Skeletal muscle satellite cell (primary cell): Measurements from ENCODE around the gene ABHD14A.

Experiments used
- H3K27me3 ChIP-seq: 2 replicates; pipeline ENCODE4 v1.7.0; 2013; ENCODE audit warnings: low read length; ENCODE audit not compliant: control insufficient read depth, insufficient read depth
- H3K36me3 ChIP-seq: 2 replicates; pipeline ENCODE4 v1.7.0; 2013; ENCODE audit warnings: mild to moderate bottlenecking, control low read depth, low read length; ENCODE audit not compliant: insufficient read depth
- H3K4me1 ChIP-seq: 2 replicates; pipeline ENCODE4 v1.7.0; 2013; ENCODE audit warnings: low read length; ENCODE audit not compliant: control insufficient read depth, insufficient read depth
- H3K4me2 ChIP-seq: 2 replicates; pipeline ENCODE4 v1.7.0; 2013; ENCODE audit warnings: mild to moderate bottlenecking, low read length
- H3K4me3 ChIP-seq: 2 replicates; pipeline ENCODE4 v1.7.0; 2013; ENCODE audit warnings: low read length
- H3K9ac ChIP-seq: 2 replicates; pipeline ENCODE4 v1.7.0; 2013; ENCODE audit warnings: mild to moderate bottlenecking, low read depth, low read length, moderate library complexity
- H3K9me3 ChIP-seq: replicated peaks from 2 replicates; pipeline ENCODE4 v1.7.0; 2013; ENCODE audit warnings: mild to moderate bottlenecking, control low read depth, low read length

Gene ABHD14A

GRCh38 chr3:51943451-51944391, 31.1 kb upstream of the ABHD14A start:
- Histone ChIP-seq H3K9ac (peak overlapping the region; percentile 91), H3K4me2 (peak overlapping the region; percentile 91), H3K36me3 (peaks cover 3% of the 10 kb centered on the region), H3K4me1 (peaks cover 26% of the 10 kb centered on the region), H3K4me3 (peak overlapping the region; percentile 69), H3K9me3 (no peaks in the 10 kb centered on the region), H3K27me3 (no peaks in the 10 kb centered on the region)

GRCh38 chr3:51944451-51945021, 30.3 kb upstream of the ABHD14A start:
- Histone ChIP-seq H3K9ac (no peak overlapping the region), H3K27me3 (no peaks in the 10 kb centered on the region), H3K4me3 (no peak overlapping the region), H3K4me1 (peaks cover 26% of the 10 kb centered on the region), H3K9me3 (no peaks in the 10 kb centered on the region), H3K36me3 (peaks cover 10% of the 10 kb centered on the region), H3K4me2 (no peak overlapping the region)

- Histone ChIP-seq H3K27me3 (no peaks in the 10 kb centered on the region), H3K4me1 (peaks cover 25% of the 10 kb centered on the region), H3K9me3 (no peaks in the 10 kb centered on the region), H3K9ac (no peak overlapping the region), H3K4me3 (no peak overlapping the region), H3K36me3 (peaks cover 10% of the 10 kb centered on the region), H3K4me2 (no peak overlapping the region)
Observed at GRCh38 chr3:51945031-51945840, 29.6 kb upstream of the ABHD14A start.

GRCh38 chr3:51945926-51946705, 28.7 kb upstream of the ABHD14A start:
- Histone ChIP-seq H3K27me3 (no peaks in the 10 kb centered on the region), H3K4me2 (no peak overlapping the region), H3K9ac (no peak overlapping the region), H3K4me3 (no peak overlapping the region), H3K36me3 (peaks cover 10% of the 10 kb centered on the region), H3K9me3 (no peaks in the 10 kb centered on the region), H3K4me1 (peaks cover 16% of the 10 kb centered on the region)

- Histone ChIP-seq H3K36me3 (peaks cover 10% of the 10 kb centered on the region), H3K9ac (no peak overlapping the region), H3K4me2 (no peak overlapping the region), H3K4me3 (no peak overlapping the region), H3K9me3 (no peaks in the 10 kb centered on the region), H3K4me1 (peaks cover 15% of the 10 kb centered on the region), H3K27me3 (no peaks in the 10 kb centered on the region)
Observed at GRCh38 chr3:51946796-51947195, 28.1 kb upstream of the ABHD14A start.

GRCh38 chr3:51947215-51947900, 27.5 kb upstream of the ABHD14A start:
- peaks cover 13% of the 10 kb centered on the region for H3K4me1 ChIP-seq
- peaks cover 10% of the 10 kb centered on the region for H3K36me3 ChIP-seq
- no peaks in the 10 kb centered on the region for H3K9me3 ChIP-seq
- no peak overlapping the region for H3K9ac ChIP-seq
- no peaks in the 10 kb centered on the region for H3K27me3 ChIP-seq
- H3K4me2 ChIP-seq = no peak overlapping the region
- H3K4me3 ChIP-seq = no peak overlapping the region

- no peak overlapping the region for H3K4me2 ChIP-seq
- H3K27me3 ChIP-seq = no peaks in the 10 kb centered on the region
- no peak overlapping the region for H3K9ac ChIP-seq
- H3K36me3 ChIP-seq = peaks cover 10% of the 10 kb centered on the region
- H3K4me1 ChIP-seq = peaks cover 7% of the 10 kb centered on the region
- H3K9me3 ChIP-seq = no peaks in the 10 kb centered on the region
- H3K4me3 ChIP-seq = no peak overlapping the region
Observed at GRCh38 chr3:51948016-51948580, 26.8 kb upstream of the ABHD14A start.

GRCh38 chr3:51949121-51949520, 25.7 kb upstream of the ABHD14A start:
- peaks cover 8% of the 10 kb centered on the region for H3K4me1 ChIP-seq
- no peaks in the 10 kb centered on the region for H3K9me3 ChIP-seq

GRCh38 chr3:51950899-51951298, 24.0 kb upstream of the ABHD14A start:
- Histone ChIP-seq H3K4me3 (no peak overlapping the region), H3K36me3 (peaks cover 10% of the 10 kb centered on the region), H3K27me3 (no peaks in the 10 kb centered on the region), H3K4me2 (no peak overlapping the region), H3K9ac (no peak overlapping the region), H3K9me3 (no peaks in the 10 kb centered on the region), H3K4me1 (peaks cover 17% of the 10 kb centered on the region)

More at GRCh38 chr3:51949121-51949520, 25.7 kb upstream of the ABHD14A start:
- Histone ChIP-seq H3K4me2 (no peak overlapping the region), H3K27me3 (no peaks in the 10 kb centered on the region), H3K9ac (no peak overlapping the region), H3K36me3 (peaks cover 10% of the 10 kb centered on the region), H3K4me3 (no peak overlapping the region)

GRCh38 chr3:51953445-51953844, 21.4 kb upstream of the ABHD14A start:
- Histone ChIP-seq H3K9ac (no peak overlapping the region), H3K9me3 (no peaks in the 10 kb centered on the region), H3K27me3 (no peaks in the 10 kb centered on the region), H3K4me2 (no peak overlapping the region), H3K4me3 (no peak overlapping the region), H3K36me3 (peaks cover 27% of the 10 kb centered on the region), H3K4me1 (peaks cover 26% of the 10 kb centered on the region)
